HepG2 (cell line): ENCODE data around the gene PSD4. TPM values are rescaled to one million over a fixed set of nuclear protein-coding genes. Genes with fewer than 3 reads are reported as not detected.

Source experiments
- DZIP1 ChIP-seq: sonication (generic); formaldehyde crosslinking; IDR thresholded peaks from 2 replicates; pipeline ENCODE4 v1.5.0; 2020; ENCODE audit warnings: mild to moderate bottlenecking, missing genetic modification reagents
- EEA1 ChIP-seq: sonication (generic); formaldehyde crosslinking; IDR thresholded peaks from 2 replicates; pipeline ENCODE4 v1.5.1; 2020; ENCODE audit warnings: mild to moderate bottlenecking, missing genetic modification reagents, borderline replicate concordance
- GFI1 ChIP-seq: sonication (generic); formaldehyde crosslinking; IDR thresholded peaks from 2 replicates; pipeline ENCODE4 v1.5.0; 2020; ENCODE audit warnings: missing genetic modification reagents, mild to moderate bottlenecking, borderline replicate concordance
- MAF1 ChIP-seq: sonication (generic); formaldehyde crosslinking; IDR thresholded peaks from 2 replicates; pipeline ENCODE4 v1.5.0; 2020; ENCODE audit warnings: missing genetic modification reagents, borderline replicate concordance
- PCBP1 ChIP-seq: fragments of 200-400 bp; formaldehyde crosslinking; IDR thresholded peaks from 2 replicates; pipeline ENCODE4 v1.6.1; 2017; ENCODE audit warnings: mild to moderate bottlenecking, low read depth, low read length, borderline replicate concordance
- PCBP2 ChIP-seq: fragments of 200-400 bp; formaldehyde crosslinking; optimal IDR thresholded peaks from 2 replicates; pipeline ENCODE3; 2018; ENCODE audit warnings: low read length, low read depth; ENCODE audit not compliant: poor library complexity, severe bottlenecking
- PRPF4 ChIP-seq: fragments of 200-400 bp; formaldehyde crosslinking; IDR thresholded peaks from 2 replicates; pipeline ENCODE4 v1.6.1; 2016; ENCODE audit warnings: low read length, low read depth; ENCODE audit not compliant: poor library complexity, severe bottlenecking
- SMAD1 ChIP-seq: sonication (generic); formaldehyde crosslinking; IDR thresholded peaks from 2 replicates; pipeline ENCODE4 v1.4.0; 2020; ENCODE audit warnings: missing genetic modification reagents, low read depth, mild to moderate bottlenecking, borderline replicate concordance
- ZBTB4 ChIP-seq: sonication (generic); formaldehyde crosslinking; IDR thresholded peaks from 2 replicates; pipeline ENCODE4 v1.4.0; 2020; ENCODE audit warnings: missing genetic modification reagents, mild to moderate bottlenecking, borderline replicate concordance
- ZKSCAN5 ChIP-seq: sonication (generic); formaldehyde crosslinking; IDR thresholded peaks from 2 replicates; pipeline ENCODE4 v1.5.1; 2020; ENCODE audit warnings: mild to moderate bottlenecking, missing genetic modification reagents
- ZNF12 ChIP-seq: sonication (generic); formaldehyde crosslinking; IDR thresholded peaks from 2 replicates; pipeline ENCODE4 v1.5.0; 2020; ENCODE audit warnings: missing genetic modification reagents
- ZNF124 ChIP-seq: sonication (generic); formaldehyde crosslinking; IDR thresholded peaks from 2 replicates; pipeline ENCODE4 v1.4.0; 2020; ENCODE audit warnings: missing genetic modification reagents
- ZNF549 ChIP-seq: sonication (generic); formaldehyde crosslinking; IDR thresholded peaks from 2 replicates; pipeline ENCODE4 v1.5.0; 2020; ENCODE audit warnings: missing genetic modification reagents
- ZNF646 ChIP-seq: sonication (generic); formaldehyde crosslinking; IDR thresholded peaks from 2 replicates; pipeline ENCODE4 v1.9.0; 2021; ENCODE audit warnings: mild to moderate bottlenecking, missing genetic modification reagents
- ZNF775 ChIP-seq: sonication (generic); formaldehyde crosslinking; IDR thresholded peaks from 2 replicates; pipeline ENCODE4 v1.4.0; 2020; ENCODE audit warnings: missing genetic modification reagents, mild to moderate bottlenecking, moderate library complexity, borderline replicate concordance
- polyA plus RNA-seq, 8 experiments: library from polyadenylated mRNA; depleted of rRNA in 3 of 8; stranded (reverse) in 7 of 8; unstranded in 1 of 8; fragments of >200 nt; fragmentation: Illumina TruSeq in 4 of 8; extraction: Trizol in 4 of 8; gene quantifications; 2 replicates each; pipeline versions ENCODE4 v1.2.1 to v1.2.3, GENCODE V29; 2011 to 2016; ENCODE audit warnings: low read depth in 4 of 8, missing spikeins in 1 of 8, mixed read lengths in 1 of 8; ENCODE audit not compliant: insufficient read depth in 1 of 8
- total RNA-seq, 5 experiments: library from RNA; depleted of rRNA; stranded (reverse); fragments of >200 nt; fragmentation: Illumina TruSeq; extraction: Trizol; gene quantifications; 2 replicates each; pipeline ENCODE4 v1.2.3, GENCODE V29; 2016; ENCODE audit warnings: low read depth in 1 of 5

Gene PSD4
- total and polyA plus RNA-seq, 2 of the 13 experiments (the other 11 are each of a cell fraction or from before 2014, with no cell fraction given) = 5.8 to 9.4 TPM

GRCh38 chr2:113167115-113167932, 6.4 kb upstream of the PSD4 start (continued):
- TF ChIP-seq ZNF646 (CRISPR knock-in tag) (0 out of 2 replicates have a peak, but pooled peaks have one; percentile 45), EEA1 (CRISPR knock-in tag) (peak; percentile 79; the same call in 1 of the 2 replicates), MAF1 (CRISPR knock-in tag) (no peak; the same call in 1 of the 2 replicates), DZIP1 (no peak), SMAD1 (CRISPR knock-in tag) (no peak; the same call in 1 of the 2 replicates), ZNF124 (CRISPR knock-in tag) (peak; percentile 97), ZNF549 (no peak), GFI1 (CRISPR knock-in tag) (peak; percentile 95), PCBP2 (no peak), PRPF4 (no peak), ZNF775 (CRISPR knock-in tag) (peak; percentile 98), ZBTB4 (peak; percentile 97), ZNF12 (CRISPR knock-in tag) (peak; percentile 69; the same call in 1 of the 2 replicates), ZKSCAN5 (CRISPR knock-in tag) (peak; percentile 83; the same call in 1 of the 2 replicates), PCBP1 (no peak)
